ENCODE results near the gene ECHDC1. TPM values are rescaled to one million over a fixed set of nuclear protein-coding genes. Genes with fewer than 3 reads are reported as not detected.
A peak's percentile ranks its signal among the peaks of the same experiment; 100 is the strongest.

The ECHDC1 gene
- total and polyA plus RNA-seq, 2 of the 8 experiments (the other 6 are each of a cell fraction or from before 2014, with no cell fraction given) = 11.3 to 60.5 TPM

GRCh38 chr6:127267646-127268625 lies 75.5 kb downstream of the ECHDC1 start:
- Histone ChIP-seq H3K23me2 (ENCODE audit: low read depth, low read length) (no peaks in the 10 kb centered on the region), H2BK20ac (ENCODE audit: low read length) (no peak overlapping the region; the same call in 1 of the 2 replicates), H2BK120ac (replicated peaks; ENCODE audit: low read depth, low read length) (no peak overlapping the region), H3K4me3 (ENCODE audit: extremely low read depth in 1 of 4, insufficient read depth in 2 of 4, low read depth in 3 of 4, low read length in 4 of 4) (peak overlapping the region; percentile 86 to 96 (median 90)), H3K23ac (ENCODE audit: insufficient read length) (no peak overlapping the region), H4K5ac (ENCODE audit: insufficient read length, low read depth, low read length) (peak overlapping the region; percentile 49), H2AK5ac (ENCODE audit: low read depth, low read length) (no peak overlapping the region), H3K9me3 (ENCODE audit: insufficient read depth in 2 of 2, low read depth in 1 of 2, low read length in 1 of 2) (no peaks in the 10 kb centered on the region), H4K91ac (replicated peaks; ENCODE audit: insufficient read length, low read length) (no peak overlapping the region), H3K18ac (ENCODE audit: extremely low read depth, low read length) (peak overlapping the region; percentile 53; the same call in 1 of the 2 replicates), H3K14ac (ENCODE audit: insufficient read length) (no peak overlapping the region), H3K4me1 (replicated peaks in 1 of 4; ENCODE audit: control insufficient read depth in 3 of 4, insufficient read depth in 4 of 4, low read length in 3 of 4) (peaks cover 0 to 5% (median 0%) of the 10 kb centered on the region in 4 experiments; a peak in 1 of 7 replicates), H4K8ac (ENCODE audit: extremely low read depth, insufficient read depth, low read length) (peak overlapping the region; percentile 93; the same call in 1 of the 2 replicates), H3K79me1 (ENCODE audit: low read depth, low read length) (no peaks in the 10 kb centered on the region), H3K27me3 (replicated peaks in 1 of 4; ENCODE audit: control insufficient read depth in 3 of 4, extremely low read depth in 1 of 4, insufficient read depth in 3 of 4, low read length in 3 of 4) (no peaks in the 10 kb centered on the region), H3K4me2 (ENCODE audit: insufficient read depth in 1 of 2, low read depth in 2 of 2, low read length in 2 of 2) (peak overlapping the region; percentile 62 to 74), H3K56ac (replicated peaks; ENCODE audit: insufficient read length, low read depth, low read length) (peak overlapping the region; percentile 87), H2BK12ac (ENCODE audit: low read depth, low read length) (no peak overlapping the region; the same call in 1 of the 2 replicates), H2BK5ac (ENCODE audit: low read depth, low read length) (peak overlapping the region; percentile 93), H2BK15ac (ENCODE audit: low read length) (no peak overlapping the region), H3K4ac (replicated peaks; ENCODE audit: insufficient read length, low read depth, low read length) (no peak overlapping the region), H3K36me3 (ENCODE audit: control insufficient read depth in 2 of 4, insufficient read depth in 4 of 4, low read length in 3 of 4) (no peaks in the 10 kb centered on the region; a peak in 1 of 8 replicates), H3K9ac (replicated peaks in 1 of 4; ENCODE audit: extremely low read depth in 1 of 4, low read depth in 3 of 4, low read length in 3 of 4) (peak overlapping the region; percentile 90 to 99 (median 94)), H3K27ac (ENCODE audit: low read depth, low read length) (peak overlapping the region; percentile 91), H2AFZ (ENCODE audit: low read length) (no peak overlapping the region), H3K79me2 (ENCODE audit: control insufficient read depth in 1 of 2, insufficient read depth in 2 of 2, low read length in 2 of 2) (peaks cover 7 to 58% of the 10 kb centered on the region in 2 experiments; a peak in 3 of 4 replicates), H4K20me1 (replicated peaks in 1 of 2; ENCODE audit: control insufficient read depth in 1 of 2, insufficient read depth in 2 of 2, low read length in 2 of 2) (peaks cover 3 to 12% of the 10 kb centered on the region in 2 experiments)
- FAIRE-seq (no peak), DNase-seq (ENCODE audit: low read depth in 1 of 2, low spot score in 2 of 2) (no peak)
- TF ChIP-seq JUND (IDR thresholded peaks at IDR 0.05; ENCODE audit: low read length) = no peak
- peak; percentile 43 for TF ChIP-seq SAP30 (IDR thresholded peaks at IDR 0.05; ENCODE audit: insufficient read depth, insufficient replicate concordance, low read length)
- ChIA-PET CTCF (ENCODE audit: partially characterized antibody) (interaction anchor here (0.6 to 2.2 kb wide), 5 partner anchors 24 to 80 kb away, joined by 3 to 23 read pairs (median 3); no protein-coding TSS in a partner anchor), POLR2A (ENCODE audit: partially characterized antibody) (interaction anchor here (0.6 to 3.6 kb wide), 9 partner anchors 8 to 1237 kb away, joined by 3 to 16 read pairs (median 3); no protein-coding TSS in a partner anchor)
- 16% methylated on average over 16 of the region's 16 CpGs; no CpG with 5 or more reads in 1 of the 2 experiments for WGBS, 2 experiments (ENCODE audit: extremely low coverage in 1 of 2, insufficient coverage in 1 of 2, insufficient read length in 1 of 2, insufficient replicate concordance in 2 of 2, low coverage in 1 of 2, low lambda C conversion rate in 2 of 2, missing lambda C conversion rate in 1 of 2)
